Measurements from ENCODE around the gene MYO5B. TPM values are rescaled to one million over a fixed set of nuclear protein-coding genes. Genes with fewer than 3 reads are reported as not detected.

Gene MYO5B
- total and polyA plus RNA-seq, 2 of the 4 experiments (the other 2 are of a cell fraction): 0.24 to 0.54 TPM

DNA sequence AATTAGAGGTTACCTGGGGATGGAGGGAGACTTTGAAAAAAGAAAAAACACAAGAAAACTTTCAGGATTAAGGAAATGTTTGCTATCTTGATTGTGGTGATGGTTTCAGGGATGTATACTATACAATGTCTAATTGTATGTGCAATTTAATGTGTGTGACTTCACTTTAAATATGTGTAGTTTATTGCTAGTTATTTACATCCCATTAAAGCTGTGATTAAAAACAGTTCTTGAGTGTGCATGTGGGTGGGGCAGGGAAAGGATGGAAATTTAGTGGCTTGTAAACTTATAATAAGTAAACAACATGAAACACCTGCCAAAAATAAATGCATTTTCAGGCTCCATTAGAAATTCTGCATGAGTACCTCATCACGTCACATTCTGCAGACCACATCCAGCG lies 167.0 kb downstream of the MYO5B start:
- no peak overlapping the region for H2AFZ ChIP-seq (replicated peaks; ENCODE audit: low read length, poor library complexity)
- H3K4ac ChIP-seq (ENCODE audit: low read depth, low read length): no peak overlapping the region
- H3K56ac ChIP-seq (ENCODE audit: extremely low read depth, insufficient read depth, low read length): no peak overlapping the region
- in situ Hi-C loops (cut with MboI; ENCODE audit: low sequenced_read_pairs): no loop called here
- H3K9ac ChIP-seq (ENCODE audit: low read depth, low read length): no peak overlapping the region
- intact Hi-C loops (cut with micrococcal nuclease): no loop called here
- H4K91ac ChIP-seq (ENCODE audit: insufficient read depth, low read depth, low read length): no peak overlapping the region
- DNase-seq (no peak), ATAC-seq (ENCODE audit: low read depth) (no peak)
- H3K23ac ChIP-seq (ENCODE audit: low read depth, low read length): no peak overlapping the region
- no peak overlapping the region for H2BK120ac ChIP-seq (ENCODE audit: low read depth, low read length)
- TF ChIP-seq FOS (IDR thresholded peaks at IDR 0.05; ENCODE audit: low read depth, low read length) (no peak), POLR2A (IDR thresholded peaks at IDR 0.05; ENCODE audit: low read depth, low read length) (no peak), CHD1 (IDR thresholded peaks at IDR 0.05; ENCODE audit: low read depth, low read length) (no peak), MXI1 (IDR thresholded peaks at IDR 0.05; ENCODE audit: borderline replicate concordance, low read depth, low read length) (no peak), MAZ (IDR thresholded peaks at IDR 0.05; ENCODE audit: borderline replicate concordance, low read depth, low read length) (no peak), BHLHE40 (IDR thresholded peaks at IDR 0.05; ENCODE audit: low read depth, low read length) (no peak), CEBPB (IDR thresholded peaks at IDR 0.05; ENCODE audit: low read depth, low read length) (no peak), RFX5 (IDR thresholded peaks at IDR 0.05; ENCODE audit: low read depth, low read length) (no peak), RAD21 (IDR thresholded peaks at IDR 0.05; ENCODE audit: low read length) (no peak), RCOR1 (IDR thresholded peaks at IDR 0.05; ENCODE audit: insufficient replicate concordance, low read length) (no peak), SMC3 (IDR thresholded peaks at IDR 0.05; ENCODE audit: low read depth, low read length) (no peak), NFE2L2 (IDR thresholded peaks at IDR 0.05; ENCODE audit: low read depth, low read length) (no peak)
- TF ChIP-seq, protein P1, sequence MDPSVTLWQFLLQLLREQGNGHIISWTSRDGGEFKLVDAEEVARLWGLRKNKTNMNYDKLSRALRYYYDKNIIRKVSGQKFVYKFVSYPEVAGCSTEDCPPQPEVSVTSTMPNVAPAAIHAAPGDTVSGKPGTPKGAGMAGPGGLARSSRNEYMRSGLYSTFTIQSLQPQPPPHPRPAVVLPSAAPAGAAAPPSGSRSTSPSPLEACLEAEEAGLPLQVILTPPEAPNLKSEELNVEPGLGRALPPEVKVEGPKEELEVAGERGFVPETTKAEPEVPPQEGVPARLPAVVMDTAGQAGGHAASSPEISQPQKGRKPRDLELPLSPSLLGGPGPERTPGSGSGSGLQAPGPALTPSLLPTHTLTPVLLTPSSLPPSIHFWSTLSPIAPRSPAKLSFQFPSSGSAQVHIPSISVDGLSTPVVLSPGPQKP (IDR thresholded peaks at IDR 0.05; ENCODE audit: borderline replicate concordance, low read depth, low read length): no peak
- TF ChIP-seq, protein P2, sequence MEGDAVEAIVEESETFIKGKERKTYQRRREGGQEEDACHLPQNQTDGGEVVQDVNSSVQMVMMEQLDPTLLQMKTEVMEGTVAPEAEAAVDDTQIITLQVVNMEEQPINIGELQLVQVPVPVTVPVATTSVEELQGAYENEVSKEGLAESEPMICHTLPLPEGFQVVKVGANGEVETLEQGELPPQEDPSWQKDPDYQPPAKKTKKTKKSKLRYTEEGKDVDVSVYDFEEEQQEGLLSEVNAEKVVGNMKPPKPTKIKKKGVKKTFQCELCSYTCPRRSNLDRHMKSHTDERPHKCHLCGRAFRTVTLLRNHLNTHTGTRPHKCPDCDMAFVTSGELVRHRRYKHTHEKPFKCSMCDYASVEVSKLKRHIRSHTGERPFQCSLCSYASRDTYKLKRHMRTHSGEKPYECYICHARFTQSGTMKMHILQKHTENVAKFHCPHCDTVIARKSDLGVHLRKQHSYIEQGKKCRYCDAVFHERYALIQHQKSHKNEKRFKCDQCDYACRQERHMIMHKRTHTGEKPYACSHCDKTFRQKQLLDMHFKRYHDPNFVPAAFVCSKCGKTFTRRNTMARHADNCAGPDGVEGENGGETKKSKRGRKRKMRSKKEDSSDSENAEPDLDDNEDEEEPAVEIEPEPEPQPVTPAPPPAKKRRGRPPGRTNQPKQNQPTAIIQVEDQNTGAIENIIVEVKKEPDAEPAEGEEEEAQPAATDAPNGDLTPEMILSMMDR (conservative IDR thresholded peaks at IDR 0.05; ENCODE audit: low read depth, low read length): no peak
- TF ChIP-seq, protein P3, sequence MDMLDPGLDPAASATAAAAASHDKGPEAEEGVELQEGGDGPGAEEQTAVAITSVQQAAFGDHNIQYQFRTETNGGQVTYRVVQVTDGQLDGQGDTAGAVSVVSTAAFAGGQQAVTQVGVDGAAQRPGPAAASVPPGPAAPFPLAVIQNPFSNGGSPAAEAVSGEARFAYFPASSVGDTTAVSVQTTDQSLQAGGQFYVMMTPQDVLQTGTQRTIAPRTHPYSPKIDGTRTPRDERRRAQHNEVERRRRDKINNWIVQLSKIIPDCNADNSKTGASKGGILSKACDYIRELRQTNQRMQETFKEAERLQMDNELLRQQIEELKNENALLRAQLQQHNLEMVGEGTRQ (IDR thresholded peaks at IDR 0.05; ENCODE audit: low read depth, low read length): no peak
- WGBS, 2 experiments (ENCODE audit: extremely low coverage in 2 of 2, insufficient read length in 1 of 2): no CpG with 5 or more reads among the region's 2 CpGs
- H3K9me1 ChIP-seq (ENCODE audit: insufficient read depth, low read length): no peaks in the 10 kb centered on the region
- H3K27ac ChIP-seq (ENCODE audit: insufficient read depth, low read length): no peak overlapping the region
- no peak overlapping the region for H3K14ac ChIP-seq (replicated peaks; ENCODE audit: low read depth, low read length)
- CTCF ChIA-PET: no interaction called here
- H2BK15ac ChIP-seq (ENCODE audit: low read depth, low read length): no peak overlapping the region
- no peak overlapping the region for H2BK20ac ChIP-seq (ENCODE audit: low read depth, low read length)
- H4K8ac ChIP-seq (ENCODE audit: low read depth in 2 of 2, low read length in 2 of 2): no peak overlapping the region
- no peaks in the 10 kb centered on the region for H3K4me1 ChIP-seq (ENCODE audit: control insufficient read depth, insufficient read depth, low read length)
- peaks cover 1% of the 10 kb centered on the region; the same call in 1 of the 2 replicates for H3K27me3 ChIP-seq (ENCODE audit: control insufficient read depth, insufficient read depth, low read length)
- no peaks in the 10 kb centered on the region for H4K20me1 ChIP-seq (ENCODE audit: insufficient read depth, low read length)
- H2BK5ac ChIP-seq (ENCODE audit: low read depth, low read length, poor library complexity, severe bottlenecking): no peak overlapping the region
- no peak overlapping the region for H4K5ac ChIP-seq (ENCODE audit: low read depth, low read length)
- H3K18ac ChIP-seq (ENCODE audit: low read depth, low read length): no peak overlapping the region
- no peaks in the 10 kb centered on the region for H3K36me3 ChIP-seq (ENCODE audit: control insufficient read depth, insufficient read depth, low read length)
- POLR2A ChIA-PET (ENCODE audit: unreplicated experiment): no interaction called here
- H3K4me3 ChIP-seq (ENCODE audit: insufficient read depth, low read depth, low read length): no peak overlapping the region
- H3K9me3 ChIP-seq (ENCODE audit: control insufficient read depth, insufficient read depth, low read length): no peaks in the 10 kb centered on the region
- no peak overlapping the region for H2AK5ac ChIP-seq (ENCODE audit: low read depth, low read length)
- BruUV-seq (replicated peaks): no TSS peak
- dilution Hi-C loops (cut with HindIII; ENCODE audit: low sequenced_read_pairs, unreplicated experiment): no loop called here
- no peaks in the 10 kb centered on the region for H3K79me1 ChIP-seq (ENCODE audit: low read depth in 1 of 2, low read length in 2 of 2)
- H2AK9ac ChIP-seq (replicated peaks; ENCODE audit: low read depth, low read length, poor library complexity): no peak overlapping the region
- no peak overlapping the region for H3K4me2 ChIP-seq (ENCODE audit: low read depth, low read length)

Measured in IMR-90 (cell line).